Body of pancreas (tissue), 4 donors: Measurements from ENCODE around the gene TSC1.

Source experiments
- CTCF ChIP-seq, 7 experiments: fragments of 450-650 bp in 4 of 7; fragments of 200-600 bp in 3 of 7; sonication (generic) in 3 of 7; IDR thresholded peaks; one replicate each; pipeline ENCODE4 v1.5.1; 2016 to 2019; ENCODE audit warnings: antibody characterized with exemption in 7 of 7
- POLR2A ChIP-seq, 3 donors: fragments of 450-650 bp; IDR thresholded peaks; one replicate each; pipeline ENCODE4 v1.6.1; 2016; ENCODE audit warnings: antibody characterized with exemption in 3 of 3, mild to moderate bottlenecking in 2 of 3

GRCh38 chr9:132881826-132882225, 62.6 kb downstream of the TSC1 start:
- TF ChIP-seq POLR2A (IDR thresholded peaks at IDR 0.05) (no peak), CTCF (IDR thresholded peaks at IDR 0.05) (no peak)
